OCI-LY1 (cell line): ENCODE data around the gene ITCH.
"Not testable (repeated sequence)": the region's sequence is repeated elsewhere in the genome, so short reads cannot be mapped to it uniquely, and the experiment has no call there.

Experiments used
- H2AFZ ChIP-seq: fragments of 200-600 bp; sonication (generic), shearing (Covaris generic); 2 replicates; pipeline ENCODE4 v1.6.0; 2014; ENCODE audit warnings: antibody characterized with exemption, mild to moderate bottlenecking, low read length
- H3F3A ChIP-seq: fragments of 200-600 bp; sonication (generic), shearing (Covaris generic); 2 replicates; pipeline ENCODE4 v1.6.0; 2014; ENCODE audit warnings: mild to moderate bottlenecking, antibody characterized with exemption, low read length, moderate library complexity; ENCODE audit not compliant: insufficient read depth
- H3K27ac ChIP-seq: fragments of 200-600 bp; sonication (generic); 2 replicates; pipeline ENCODE4 v1.5.1; 2014; ENCODE audit warnings: low read length, mixed run types, mild to moderate bottlenecking, low read depth; ENCODE audit not compliant: poor library complexity, severe bottlenecking
- H3K27me3 ChIP-seq: fragments of 200-600 bp; sonication (generic); 2 replicates; pipeline ENCODE4 v1.6.0; 2014; ENCODE audit warnings: antibody characterized with exemption, mild to moderate bottlenecking, low read length, moderate library complexity; ENCODE audit not compliant: insufficient read depth
- H3K36me3 ChIP-seq: fragments of 200-600 bp; sonication (generic); 2 replicates; pipeline ENCODE4 v1.6.1; 2014; ENCODE audit warnings: mild to moderate bottlenecking, antibody characterized with exemption, low read length, moderate library complexity, mixed read lengths; ENCODE audit not compliant: insufficient read depth
- H3K4me1 ChIP-seq: fragments of 200-600 bp; sonication (generic); 2 replicates; pipeline ENCODE4 v1.5.1; 2014; ENCODE audit warnings: mild to moderate bottlenecking, low read length, moderate library complexity; ENCODE audit not compliant: insufficient read depth, severe bottlenecking
- H3K4me2 ChIP-seq: fragments of 200-600 bp; sonication (generic), shearing (Covaris generic); 2 replicates; pipeline ENCODE4 v1.6.1; 2014; ENCODE audit warnings: low read length
- H3K4me3 ChIP-seq: fragments of 200-600 bp; sonication (generic); 2 replicates; pipeline ENCODE4 v1.5.1; 2014; ENCODE audit warnings: low read length, low read depth, mild to moderate bottlenecking, mixed read lengths; ENCODE audit not compliant: poor library complexity, severe bottlenecking
- H3K79me2 ChIP-seq: fragments of 200-600 bp; shearing (Covaris generic); 2 replicates; pipeline ENCODE4 v1.6.1; 2016; ENCODE audit warnings: mixed run types, low read length, mixed read lengths; ENCODE audit not compliant: insufficient read depth
- H3K9ac ChIP-seq: fragments of 200-600 bp; sonication (generic), shearing (Covaris generic); 2 replicates; pipeline ENCODE4 v1.6.1; 2014; ENCODE audit warnings: mild to moderate bottlenecking, low read length, mixed read lengths
- H3K9me2 ChIP-seq: fragments of 200-600 bp; sonication (generic), shearing (Covaris generic); 2 replicates; pipeline ENCODE4 v1.6.1; 2014; ENCODE audit warnings: low read depth, mild to moderate bottlenecking, low read length, mixed read lengths
- H3K9me3 ChIP-seq: fragments of 200-600 bp; shearing (Covaris generic); 2 replicates; pipeline ENCODE4 v1.6.1; 2014; ENCODE audit warnings: low read length, mixed read lengths
- H4K20me1 ChIP-seq: fragments of 200-600 bp; sonication (generic), shearing (Covaris generic); 2 replicates; pipeline ENCODE4 v1.6.0; 2016; ENCODE audit warnings: mild to moderate bottlenecking, low read length; ENCODE audit not compliant: insufficient read depth
- CTCF ChIP-seq: fragments of 200-600 bp; sonication (generic), shearing (Covaris generic); IDR thresholded peaks from 2 replicates; pipeline ENCODE4 v1.5.1; 2017; ENCODE audit warnings: mild to moderate bottlenecking, antibody characterized with exemption, low read length, moderate library complexity, mixed read lengths
- EZH2 ChIP-seq: fragments of 200-600 bp; sonication (generic), shearing (Covaris generic); IDR thresholded peaks from 2 replicates; pipeline ENCODE4 v1.8.0; 2017; ENCODE audit warnings: borderline replicate concordance, mixed run types, mild to moderate bottlenecking, antibody characterized with exemption, low read length, moderate library complexity, mixed read lengths

The ITCH gene

DNA sequence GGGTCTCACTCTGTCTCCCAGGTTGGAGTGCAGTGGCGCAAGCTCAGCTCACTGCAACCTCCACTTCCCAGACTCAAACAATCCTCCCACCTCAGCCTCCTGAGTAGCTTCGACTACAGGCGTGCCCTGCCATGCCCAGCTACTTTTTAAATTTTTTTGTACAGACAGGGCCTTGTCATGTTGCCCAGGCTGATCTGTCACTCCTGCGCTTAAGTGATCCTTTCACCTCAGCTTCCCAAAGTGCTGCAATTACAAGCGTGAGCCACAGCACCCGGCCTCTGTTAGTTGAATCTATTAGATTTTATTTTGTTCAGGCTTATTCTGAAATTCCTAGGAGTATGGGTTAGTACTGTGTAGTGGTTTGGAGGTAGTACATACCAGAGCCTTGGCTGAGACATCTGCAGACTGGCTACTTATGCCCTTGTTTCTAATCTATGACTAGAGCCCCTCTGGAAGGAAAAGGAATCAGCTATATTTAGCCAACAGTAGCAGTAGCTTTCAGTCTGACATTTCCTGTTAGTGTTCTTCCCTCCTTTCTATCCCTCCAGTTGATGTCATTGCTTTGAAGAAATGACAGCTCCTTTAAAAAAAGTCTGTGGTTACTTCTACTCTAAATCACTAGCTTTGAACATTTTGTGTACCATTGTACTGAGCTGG, 74.4 kb downstream of the ITCH start:
- no peaks in the 10 kb centered on the region for H3K79me2 ChIP-seq
- H3K4me3 ChIP-seq = no peak overlapping the region
- no peaks in the 10 kb centered on the region for H3K9me2 ChIP-seq
- H3K4me1 ChIP-seq = no peaks in the 10 kb centered on the region
- H3F3A ChIP-seq = no peaks in the 10 kb centered on the region
- TF ChIP-seq CTCF = no peak
- no peak for TF ChIP-seq EZH2
- no peaks in the 10 kb centered on the region for H4K20me1 ChIP-seq
- no peak overlapping the region for H2AFZ ChIP-seq
- no peaks in the 10 kb centered on the region for H3K27me3 ChIP-seq
- H3K4me2 ChIP-seq = no peak overlapping the region
- peaks cover 55% of the 10 kb centered on the region for H3K36me3 ChIP-seq
- no peaks in the 10 kb centered on the region for H3K9me3 ChIP-seq
- no peak overlapping the region for H3K9ac ChIP-seq
- H3K27ac ChIP-seq = no peak overlapping the region

- Histone ChIP-seq H3K79me2 (no peaks in the 10 kb centered on the region), H3K9ac (no peak overlapping the region), H3K4me1 (no peaks in the 10 kb centered on the region), H3K27me3 (no peaks in the 10 kb centered on the region), H3F3A (no peaks in the 10 kb centered on the region), H3K4me3 (no peak overlapping the region), H3K36me3 (peaks cover 63% of the 10 kb centered on the region), H3K9me3 (no peaks in the 10 kb centered on the region), H3K9me2 (no peaks in the 10 kb centered on the region), H3K4me2 (no peak overlapping the region), H2AFZ (no peak overlapping the region), H4K20me1 (no peaks in the 10 kb centered on the region), H3K27ac (no peak overlapping the region)
- TF ChIP-seq CTCF (no peak), EZH2 (no peak)
These were observed 76.1 kb downstream of the ITCH start for GRCh38 chr20:34439168-34439567.

DNA sequence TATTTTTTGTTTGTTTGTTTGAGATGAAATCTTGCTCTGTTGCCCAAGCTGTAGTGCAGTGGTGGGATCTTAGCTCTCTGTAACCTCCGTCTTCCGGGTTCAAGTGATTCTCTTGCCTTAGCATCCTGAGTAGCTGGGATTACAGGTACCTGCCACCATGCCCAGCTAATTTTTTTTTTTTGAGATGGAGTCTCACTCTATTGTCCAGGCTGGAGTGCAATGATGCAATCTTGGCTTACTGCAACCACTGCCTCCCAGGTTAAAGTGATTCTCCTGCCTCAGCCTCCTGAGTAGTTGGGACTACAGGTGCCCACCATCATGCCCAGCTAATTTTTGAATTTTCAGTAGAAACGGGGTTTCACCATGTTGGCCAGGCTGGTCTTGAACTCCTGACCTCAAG, 78.3 kb downstream of the ITCH start:
- not testable (repeated sequence) for H2AFZ ChIP-seq, H3K9me3 ChIP-seq, H3K9me2 ChIP-seq, H3K27ac ChIP-seq, H3F3A ChIP-seq, H3K4me3 ChIP-seq, H3K4me2 ChIP-seq, H4K20me1 ChIP-seq, H3K27me3 ChIP-seq, H3K79me2 ChIP-seq, H3K4me1 ChIP-seq, H3K9ac ChIP-seq
- peaks cover 80% of the 10 kb centered on the region for H3K36me3 ChIP-seq

DNA sequence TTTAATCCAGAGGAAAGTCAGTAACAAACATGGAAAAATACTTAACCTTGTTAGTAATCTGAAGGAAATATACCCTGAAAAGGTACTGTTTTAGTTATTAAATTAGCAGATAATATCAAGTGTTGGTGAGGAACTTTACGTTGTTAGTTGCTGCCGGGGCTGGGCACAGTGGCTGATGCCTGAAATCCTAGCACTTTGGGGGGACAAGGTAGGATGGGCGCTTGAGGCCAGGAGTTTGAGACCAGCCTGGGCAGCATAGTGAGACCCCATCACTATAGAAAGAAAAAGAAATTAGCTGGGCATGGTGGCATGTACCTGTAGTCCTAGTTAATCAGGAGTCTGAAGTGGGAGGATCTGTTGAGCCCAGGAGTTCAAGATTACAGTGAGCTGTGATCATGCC, 80.5 kb downstream of the ITCH start:
- no peaks in the 10 kb centered on the region for H3F3A ChIP-seq
- H3K4me2 ChIP-seq = no peak overlapping the region
- H3K9me2 ChIP-seq = no peaks in the 10 kb centered on the region

More for the DNA sequence above, 80.5 kb downstream of the ITCH start:
- Histone ChIP-seq H3K9me3 (no peaks in the 10 kb centered on the region), H3K36me3 (peaks cover 89% of the 10 kb centered on the region), H3K4me1 (peaks cover 4% of the 10 kb centered on the region), H4K20me1 (no peaks in the 10 kb centered on the region), H3K4me3 (no peak overlapping the region), H3K9ac (no peak overlapping the region), H3K27me3 (no peaks in the 10 kb centered on the region), H3K27ac (no peak overlapping the region), H2AFZ (no peak overlapping the region), H3K79me2 (no peaks in the 10 kb centered on the region)
- TF ChIP-seq EZH2 (no peak), CTCF (no peak)
